ENCODE data around the gene TSPOAP1.

TSPOAP1 gene

GRCh38 chr17:58305626-58306025 is 23.0 kb downstream of the TSPOAP1 start:
- TF ChIP-seq CTCF (IDR thresholded peaks at IDR 0.05): no peak
- Histone ChIP-seq H3K36me3 (no peaks in the 10 kb centered on the region), H3K9me3 (no peaks in the 10 kb centered on the region), H3K4me3 (ENCODE audit: low read depth in 1 of 2, low read length in 1 of 2) (no peak overlapping the region), H3K27ac (no peak overlapping the region), H3K27me3 (no peaks in the 10 kb centered on the region), H3K4me1 (ENCODE audit: control insufficient read depth in 1 of 2, insufficient read depth in 1 of 2, low read depth in 1 of 2, low read length in 1 of 2) (peaks cover 27 to 31% of the 10 kb centered on the region in 2 experiments)

GRCh38 chr17:58304750-58305486 is 23.7 kb downstream of the TSPOAP1 start:
- Histone ChIP-seq H3K9me3 (no peaks in the 10 kb centered on the region), H3K27me3 (no peaks in the 10 kb centered on the region), H3K4me3 (ENCODE audit: low read depth in 1 of 2, low read length in 1 of 2) (no peak overlapping the region), H3K36me3 (no peaks in the 10 kb centered on the region), H3K27ac (no peak overlapping the region), H3K4me1 (ENCODE audit: control insufficient read depth in 1 of 2, insufficient read depth in 1 of 2, low read depth in 1 of 2, low read length in 1 of 2) (peaks cover 25 to 30% of the 10 kb centered on the region in 2 experiments)
- no peak for TF ChIP-seq CTCF (IDR thresholded peaks at IDR 0.05)

GRCh38 chr17:58303971-58304749 is 24.4 kb downstream of the TSPOAP1 start:
- Histone ChIP-seq H3K27me3 (no peaks in the 10 kb centered on the region), H3K27ac (no peak overlapping the region), H3K36me3 (no peaks in the 10 kb centered on the region), H3K4me1 (ENCODE audit: control insufficient read depth in 1 of 2, insufficient read depth in 1 of 2, low read depth in 1 of 2, low read length in 1 of 2) (peaks cover 17 to 22% of the 10 kb centered on the region in 2 experiments), H3K9me3 (no peaks in the 10 kb centered on the region), H3K4me3 (ENCODE audit: low read depth in 1 of 2, low read length in 1 of 2) (no peak overlapping the region)
- peak; percentile 87 for TF ChIP-seq CTCF (IDR thresholded peaks at IDR 0.05)

- Histone ChIP-seq H3K27ac (no peak overlapping the region), H3K36me3 (no peaks in the 10 kb centered on the region), H3K4me3 (ENCODE audit: low read depth in 1 of 2, low read length in 1 of 2) (no peak overlapping the region), H3K27me3 (no peaks in the 10 kb centered on the region), H3K4me1 (ENCODE audit: control insufficient read depth in 1 of 2, insufficient read depth in 1 of 2, low read depth in 1 of 2, low read length in 1 of 2) (peaks cover 10 to 11% of the 10 kb centered on the region in 2 experiments), H3K9me3 (no peaks in the 10 kb centered on the region)
- no peak for TF ChIP-seq CTCF (IDR thresholded peaks at IDR 0.05)
Measured at GRCh38 chr17:58302919-58303585, 25.5 kb downstream of the TSPOAP1 start.

GRCh38 chr17:58302171-58302918 is 26.2 kb downstream of the TSPOAP1 start:
- H3K36me3 ChIP-seq: no peaks in the 10 kb centered on the region
- H3K9me3 ChIP-seq: no peaks in the 10 kb centered on the region
- no peak overlapping the region for H3K27ac ChIP-seq
- H3K4me3 ChIP-seq (ENCODE audit: low read depth in 1 of 2, low read length in 1 of 2): no peak overlapping the region
- peaks cover 6 to 10% of the 10 kb centered on the region in 2 experiments for H3K4me1 ChIP-seq (ENCODE audit: control insufficient read depth in 1 of 2, insufficient read depth in 1 of 2, low read depth in 1 of 2, low read length in 1 of 2)
- H3K27me3 ChIP-seq: no peaks in the 10 kb centered on the region
- no peak for TF ChIP-seq CTCF (IDR thresholded peaks at IDR 0.05)
